T-cell (primary cell): ENCODE results near the gene LINC00237. TPM values are rescaled to one million over a fixed set of nuclear protein-coding genes. Genes with fewer than 3 reads are reported as not detected.
A peak's percentile ranks its signal among the peaks of the same experiment; 100 is the strongest.

Experiments
- ATAC-seq, 4 experiments: fragments of 200-7000 bp in 3 of 4; fragments of 150-1000 bp in 1 of 4; cut with Tn5 transposase; replicated peaks in 1 of 4; 1 replicate in 3 of 4; 2 replicates in 1 of 4; pipeline ENCODE4 v1.10.0; 2021; ENCODE audit warnings: moderate library complexity in 3 of 4, mild to moderate bottlenecking in 2 of 4, moderate number of reproducible peaks in 1 of 4
- CTCF ChIA-PET, 2 donors: fragments of 300-600 bp; sonication (Branson Sonifier 250); formaldehyde crosslinking; loops; one replicate each; lab custom pipeline; 2022; ENCODE audit warnings: antibody characterized with exemption in 2 of 2; lab: Charles Lee
- POLR2A ChIA-PET, 2 donors: fragments of 300-600 bp; sonication (Branson Sonifier 250); formaldehyde crosslinking; loops; one replicate each; lab custom pipeline; 2022; ENCODE audit warnings: antibody characterized with exemption in 2 of 2; lab: Charles Lee
- DNase-seq, 35 experiments: peaks; one replicate each; pipeline versions ENCODE4 v3.0.0 to v3.0.0-alpha.2; 2013 to 2023
- H3K27ac ChIP-seq: one replicate; pipeline ENCODE4 v1.5.1; 2013; ENCODE audit warnings: low read length
- H3K27me3 ChIP-seq, 2 experiments: replicated peaks in 1 of 2; 1 replicate in 1 of 2; 2 replicates in 1 of 2; pipeline versions ENCODE4 v1.6.1 to v1.7.0; 2013; ENCODE audit warnings: low read length in 1 of 2, mixed read lengths in 1 of 2; ENCODE audit not compliant: control insufficient read depth in 2 of 2, insufficient read depth in 2 of 2; ENCODE audit errors: extremely low read depth in 1 of 2
- H3K36me3 ChIP-seq, 2 donors: 1 replicate in 1 of 2; 2 replicates in 1 of 2; pipeline versions ENCODE4 v1.6.1 to v1.7.0; 2013; ENCODE audit warnings: low read length in 1 of 2; ENCODE audit not compliant: control insufficient read depth in 2 of 2, insufficient read depth in 1 of 2; ENCODE audit errors: extremely low read depth in 1 of 2
- H3K4me1 ChIP-seq, 2 experiments: 1 replicate in 1 of 2; 2 replicates in 1 of 2; pipeline versions ENCODE4 v1.6.1 to v1.7.0; 2013; ENCODE audit warnings: low read length in 2 of 2, mixed read lengths in 1 of 2; ENCODE audit not compliant: insufficient read depth in 2 of 2, control insufficient read depth in 1 of 2; ENCODE audit errors: extremely low read depth in 1 of 2
- H3K4me3 ChIP-seq, 2 donors: 1 replicate in 1 of 2; 2 replicates in 1 of 2; pipeline versions ENCODE4 v1.5.1 to v1.7.0; 2013; ENCODE audit warnings: mild to moderate bottlenecking in 2 of 2, low read length in 1 of 2, moderate library complexity in 1 of 2; ENCODE audit not compliant: control insufficient read depth in 1 of 2; ENCODE audit errors: extremely low read depth in 1 of 2
- H3K9me3 ChIP-seq: 2 replicates; pipeline ENCODE4 v1.7.0; 2013
- H3K27ac Mint-ChIP-seq, 2 donors: one replicate each; pipeline ENCODE4 v1.8.0; 2020 to 2021; ENCODE audit warnings: mild to moderate bottlenecking in 2 of 2, mixed read lengths in 2 of 2
- H3K27me3 Mint-ChIP-seq, 2 donors: one replicate each; pipeline ENCODE4 v1.8.0; 2021 to 2022; ENCODE audit warnings: mixed read lengths in 2 of 2
- H3K36me3 Mint-ChIP-seq: one replicate; pipeline ENCODE4 v1.8.0; 2021; ENCODE audit warnings: mixed read lengths
- H3K4me1 Mint-ChIP-seq, 3 donors: one replicate each; pipeline ENCODE4 v1.8.0; 2020 to 2022; ENCODE audit warnings: mixed read lengths in 3 of 3, mild to moderate bottlenecking in 1 of 3
- H3K4me3 Mint-ChIP-seq, 3 donors: one replicate each; pipeline ENCODE4 v1.8.0; 2020 to 2022; ENCODE audit warnings: mild to moderate bottlenecking in 3 of 3, mixed read lengths in 3 of 3, moderate library complexity in 3 of 3
- H3K9me3 Mint-ChIP-seq, 3 donors: one replicate each; pipeline ENCODE4 v1.8.0; 2020 to 2022; ENCODE audit warnings: mixed read lengths in 3 of 3
- WGBS: methylation state at CpG from one replicate; pipeline ENCODE4 v1.1.5; 2013; ENCODE audit warnings: missing lambda C conversion rate; ENCODE audit not compliant: insufficient coverage; 5-methylcytosine and 5-hydroxymethylcytosine counted together
- total RNA-seq, 35 experiments: library from RNA in 6 of 35; stranded (reverse) in 6 of 35; fragments of 120-200 nt in 1 of 35; gene quantifications; one replicate each; pipeline versions ENCODE4 v1.2.1 to v1.2.4 and lab custom pipeline; 2013 to 2026

Gene LINC00237
- total RNA-seq, 5 donors from 2014 or later (not counting 1 experiment from before 2014, with no cell fraction given) = not detected

- peak; percentile 50 to 73 (median 56) for ATAC-seq
Measured at GRCh38 chr20:21102603-21103311, 3.4 kb downstream of the LINC00237 start.

DNA sequence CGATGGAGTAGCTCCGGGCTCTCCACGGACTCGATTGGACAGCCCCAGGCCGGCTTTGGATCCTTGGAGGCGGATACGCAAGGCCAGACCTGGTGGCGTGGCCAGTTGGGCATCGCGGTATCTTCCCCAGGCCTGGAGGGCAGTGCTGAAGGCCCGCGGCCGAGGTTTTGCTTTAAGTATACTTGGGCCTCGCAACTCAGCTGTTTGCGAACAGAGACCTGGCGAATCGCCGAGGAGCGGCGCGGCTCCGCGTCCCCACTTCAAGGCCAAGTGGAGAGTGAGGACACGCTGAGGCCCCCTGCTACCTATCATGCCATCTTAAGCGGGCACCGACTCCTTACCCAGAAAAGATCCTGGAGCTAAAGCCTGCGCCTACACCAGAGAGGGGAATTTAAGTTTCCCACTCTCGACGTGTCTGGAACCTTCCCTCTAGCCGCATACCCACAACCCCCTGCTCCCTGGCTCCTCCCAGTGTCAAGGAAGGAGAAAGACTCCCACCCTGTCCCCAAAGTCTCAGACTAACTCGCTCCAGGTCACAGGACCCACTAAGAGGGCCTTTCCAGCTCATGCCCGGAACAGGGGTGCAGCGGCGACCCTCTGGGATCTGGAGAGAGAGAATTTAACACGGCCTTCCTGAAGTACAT, 4.1 kb downstream of the LINC00237 start:
- 15% methylated on average over 26 of the region's 35 CpGs for WGBS
- Histone ChIP-seq H3K4me1 (peaks cover 10 to 62% of the 10 kb centered on the region in 2 experiments), H3K27me3 (peaks cover 29 to 78% of the 10 kb centered on the region in 2 experiments), H3K4me3 (peak overlapping the region; percentile 45 to 73), H3K9me3 (no peaks in the 10 kb centered on the region), H3K36me3 (no peaks in the 10 kb centered on the region), H3K27ac (no peak overlapping the region)
- Mint-ChIP-seq H3K27me3 (peaks cover 71 to 83% of the 10 kb centered on the region in 2 donors), H3K4me3 (peak overlapping the region; percentile 65 to 93 (median 69)), H3K36me3 (no peaks in the 10 kb centered on the region), H3K9me3 (no peaks in the 10 kb centered on the region), H3K4me1 (peaks cover 40 to 58% (median 45%) of the 10 kb centered on the region in 3 donors), H3K27ac (no peak overlapping the region)
- ChIA-PET CTCF (interaction anchor here in 1 of 2 donors (0.6 to 0.7 kb wide), 2 partner anchors 12 to 416 kb away, joined by 3 read pairs; no protein-coding TSS in a partner anchor), POLR2A (interaction anchor here in 1 of 2 donors (1.2 kb wide), 1 partner anchor 22 kb away, joined by 3 read pairs; no protein-coding TSS in a partner anchor)
- ATAC-seq (peak in 1 of 4 experiments; percentile 20), DNase-seq (peak in 3 of 35 experiments; percentile 9 to 45 (median 27))

More at GRCh38 chr20:21102603-21103311, 3.4 kb downstream of the LINC00237 start:
- peak in 17 of 35 experiments; percentile 14 to 66 (median 30) for DNase-seq
- H3K27ac ChIP-seq = no peak overlapping the region
- H3K36me3 ChIP-seq = no peaks in the 10 kb centered on the region
- Mint-ChIP-seq H3K4me1 (peaks cover 40 to 58% (median 45%) of the 10 kb centered on the region in 3 donors), H3K27ac (no peak overlapping the region), H3K27me3 (peaks cover 68 to 84% of the 10 kb centered on the region in 2 donors), H3K4me3 (peak overlapping the region; percentile 65 to 93 (median 70)), H3K9me3 (no peaks in the 10 kb centered on the region), H3K36me3 (no peaks in the 10 kb centered on the region)
- H3K27me3 ChIP-seq = peaks cover 30 to 78% of the 10 kb centered on the region in 2 experiments
- 2% methylated on average over 34 of the region's 38 CpGs for WGBS
- H3K4me1 ChIP-seq = peaks cover 10 to 62% of the 10 kb centered on the region in 2 experiments
- ChIA-PET POLR2A (interaction anchor here in 1 of 2 donors (1.2 kb wide), 1 partner anchor 22 kb away, joined by 3 read pairs; no protein-coding TSS in a partner anchor), CTCF (no interaction called here)
- H3K4me3 ChIP-seq = peak overlapping the region; percentile 45 to 73
- H3K9me3 ChIP-seq = no peaks in the 10 kb centered on the region

DNA sequence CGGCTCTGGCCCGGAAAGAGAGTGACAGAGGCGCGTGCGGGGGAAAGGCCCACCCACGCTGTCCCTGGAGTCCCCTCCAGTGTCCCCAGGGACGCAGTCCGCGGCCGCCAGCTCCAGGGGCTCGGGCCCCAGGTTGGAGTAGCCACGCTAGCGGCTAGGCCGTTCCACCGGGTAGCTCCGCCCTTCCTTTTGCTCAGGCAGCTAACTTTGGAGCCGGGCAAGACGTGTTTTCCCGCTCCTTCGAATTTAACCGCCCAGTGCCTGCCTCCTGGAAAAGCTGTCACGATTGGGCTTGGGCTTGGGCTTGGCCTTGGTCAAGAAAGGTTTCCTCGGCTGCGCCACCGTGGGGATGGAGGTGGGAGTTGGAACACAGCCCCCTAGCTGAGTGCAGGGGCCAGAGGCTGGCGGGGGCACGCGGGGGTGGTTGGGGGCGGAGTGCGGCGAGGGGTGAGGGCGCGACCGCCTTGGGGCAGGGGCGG, 4.7 kb downstream of the LINC00237 start:
- peaks cover 40 to 56% (median 45%) of the 10 kb centered on the region in 3 donors for H3K4me1 Mint-ChIP-seq

DNA sequence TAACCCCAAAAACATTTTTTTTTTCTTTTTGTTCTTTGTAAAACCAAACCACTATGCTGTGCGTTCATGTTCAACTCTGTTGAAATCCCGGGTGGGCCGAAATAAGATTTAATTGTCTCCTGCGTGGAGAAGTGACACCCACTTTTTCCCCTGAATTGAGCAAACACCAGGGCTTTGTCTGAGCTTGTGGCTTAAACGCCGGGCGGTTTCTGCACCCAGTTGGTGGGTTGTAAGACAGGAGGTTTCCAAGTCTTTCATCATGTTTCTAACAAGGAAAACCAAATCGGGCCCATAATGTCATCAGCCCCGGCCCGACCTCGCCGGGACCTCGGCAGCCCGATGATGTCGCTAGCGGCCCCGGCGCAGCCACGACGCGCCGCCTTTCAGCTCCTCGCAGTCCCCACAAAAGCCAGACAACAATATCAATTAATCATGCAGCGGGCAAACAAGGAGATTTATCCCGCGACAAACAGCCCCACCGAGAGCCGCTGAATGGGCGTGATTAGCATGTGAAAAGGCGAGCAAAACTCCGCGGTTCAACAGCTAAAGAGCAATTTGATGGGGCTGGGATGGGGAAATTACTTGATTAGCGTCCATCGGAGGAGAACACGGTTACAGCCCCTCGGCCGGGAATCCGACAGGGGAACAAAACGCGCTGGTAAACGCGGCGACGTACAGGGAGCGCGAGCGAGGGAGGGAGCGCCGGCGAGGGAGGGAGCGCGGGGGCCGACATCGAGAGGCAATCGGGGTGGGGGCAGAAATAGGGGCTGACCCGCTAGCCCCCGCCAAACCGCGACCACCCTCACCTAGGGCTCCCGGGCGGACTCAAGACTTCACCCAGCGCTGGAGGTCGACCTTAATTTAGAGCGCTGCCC, 5.3 kb downstream of the LINC00237 start:
- Histone ChIP-seq H3K27ac (peak overlapping the region; percentile 44), H3K9me3 (no peaks in the 10 kb centered on the region), H3K36me3 (no peaks in the 10 kb centered on the region), H3K4me3 (peak overlapping the region; percentile 58 to 62), H3K4me1 (peaks cover 10 to 57% of the 10 kb centered on the region in 2 experiments), H3K27me3 (peaks cover 36 to 78% of the 10 kb centered on the region in 2 experiments)
- ATAC-seq = peak in 1 of 4 experiments; percentile 12
- ChIA-PET POLR2A (no interaction called here), CTCF (interaction anchor here (0.5 to 0.6 kb wide), 2 partner anchors 11 to 69 kb away, joined by 3 read pairs; no protein-coding TSS in a partner anchor)
- no peaks in the 10 kb centered on the region for H3K9me3 Mint-ChIP-seq
- DNase-seq = peak in 3 of 35 experiments; percentile 14 to 50 (median 17)
- H3K4me1 Mint-ChIP-seq = peaks cover 40 to 51% (median 43%) of the 10 kb centered on the region in 3 donors
- no peaks in the 10 kb centered on the region for H3K36me3 Mint-ChIP-seq
- H3K4me3 Mint-ChIP-seq = peak overlapping the region; percentile 81 to 93 (median 83)
- WGBS = 5% methylated on average over 51 of the region's 64 CpGs
- peak overlapping the region; percentile 48 to 87 for H3K27ac Mint-ChIP-seq
- H3K27me3 Mint-ChIP-seq = peaks cover 74 to 85% of the 10 kb centered on the region in 2 donors

More for the DNA sequence above, 4.7 kb downstream of the LINC00237 start:
- H3K27me3 ChIP-seq = peaks cover 30 to 80% of the 10 kb centered on the region in 2 experiments
- no peaks in the 10 kb centered on the region for H3K36me3 Mint-ChIP-seq
- WGBS = 8% methylated on average over 33 of the region's 35 CpGs
- no peaks in the 10 kb centered on the region for H3K9me3 Mint-ChIP-seq
- POLR2A ChIA-PET = interaction anchor here in 1 of 2 donors (1.2 kb wide), 1 partner anchor 23 kb away, joined by 3 read pairs; no protein-coding TSS in a partner anchor
- DNase-seq = peak in 3 of 35 experiments; percentile 10 to 32 (median 10)
- peaks cover 74 to 83% of the 10 kb centered on the region in 2 donors for H3K27me3 Mint-ChIP-seq
- CTCF ChIA-PET = interaction anchor here in 1 of 2 donors (0.6 to 0.7 kb wide), 2 partner anchors 12 to 416 kb away, joined by 3 read pairs; no protein-coding TSS in a partner anchor
- peak overlapping the region; percentile 58 to 73 for H3K4me3 ChIP-seq
- no peak overlapping the region for H3K27ac Mint-ChIP-seq
- H3K27ac ChIP-seq = peak overlapping the region; percentile 44
- H3K4me3 Mint-ChIP-seq = peak overlapping the region; percentile 24 to 93 (median 81)
- H3K9me3 ChIP-seq = no peaks in the 10 kb centered on the region
- H3K4me1 ChIP-seq = peaks cover 10 to 62% of the 10 kb centered on the region in 2 experiments
- H3K36me3 ChIP-seq = no peaks in the 10 kb centered on the region
- no peak for ATAC-seq

GRCh38 chr20:21099751-21100577, 6.2 kb downstream of the LINC00237 start:
- H3K36me3 Mint-ChIP-seq = no peaks in the 10 kb centered on the region
- ChIA-PET CTCF (interaction anchor here (0.5 to 0.6 kb wide), 2 partner anchors 22 to 70 kb away, joined by 3 to 6 read pairs; no protein-coding TSS in a partner anchor), POLR2A (no interaction called here)
- Histone ChIP-seq H3K27ac (peak overlapping the region; percentile 44), H3K27me3 (peaks cover 39 to 71% of the 10 kb centered on the region in 2 experiments), H3K9me3 (no peaks in the 10 kb centered on the region), H3K4me3 (peak overlapping the region; percentile 58 to 62), H3K36me3 (no peaks in the 10 kb centered on the region), H3K4me1 (peaks cover 10 to 49% of the 10 kb centered on the region in 2 experiments)
- peaks cover 81 to 83% of the 10 kb centered on the region in 2 donors for H3K27me3 Mint-ChIP-seq
- H3K9me3 Mint-ChIP-seq = no peaks in the 10 kb centered on the region
- H3K4me1 Mint-ChIP-seq = peaks cover 40 to 49% (median 43%) of the 10 kb centered on the region in 3 donors
- WGBS = under 1% methylated on average over 31 of the region's 46 CpGs
- peak overlapping the region; percentile 48 to 87 for H3K27ac Mint-ChIP-seq
- H3K4me3 Mint-ChIP-seq = peak overlapping the region; percentile 81 to 93 (median 83)
- DNase-seq (peak in 19 of 35 experiments; percentile 14 to 66 (median 28)), ATAC-seq (peak; percentile 51 to 59 (median 52))
